GM18858 (cell line): ENCODE results near the gene RNF152.
"Not testable (repeated sequence)": the region's sequence is repeated elsewhere in the genome, so short reads cannot be mapped to it uniquely, and the experiment has no call there.

Source experiments
- ATAC-seq: cut with Tn5 transposase; IDR thresholded peaks from one replicate; pipeline ENCODE4 v1.9.1; 2021; ENCODE audit not compliant: unreplicated experiment

The RNF152 gene

GRCh38 chr18:61824733-61825363 lies 68.0 kb downstream of the RNF152 start:
- ATAC-seq: no peak

GRCh38 chr18:61823595-61823994 lies 69.2 kb downstream of the RNF152 start:
- ATAC-seq: no peak

- no peak for ATAC-seq
Observed at GRCh38 chr18:61822879-61823278, 69.9 kb downstream of the RNF152 start.

GRCh38 chr18:61821748-61822147 lies 71.1 kb downstream of the RNF152 start:
- no peak for ATAC-seq

- no peak for ATAC-seq
Observed at GRCh38 chr18:61820882-61821281, 71.9 kb downstream of the RNF152 start.

GRCh38 chr18:61817086-61817485 lies 75.7 kb downstream of the RNF152 start:
- no peak for ATAC-seq

- ATAC-seq: no peak
Observed at GRCh38 chr18:61815885-61816470, 76.8 kb downstream of the RNF152 start.

GRCh38 chr18:61808286-61808685 lies 84.5 kb downstream of the RNF152 start:
- ATAC-seq: no peak

- ATAC-seq: no peak
Observed at GRCh38 chr18:61803393-61803792, 89.4 kb downstream of the RNF152 start.

GRCh38 chr18:61797696-61798590 lies 94.9 kb downstream of the RNF152 start:
- no peak for ATAC-seq

- no peak for ATAC-seq
Observed at GRCh38 chr18:61791031-61791430, 101.8 kb downstream of the RNF152 start.

- ATAC-seq: not testable (repeated sequence)
Observed at GRCh38 chr18:61787011-61787670, 105.7 kb downstream of the RNF152 start.

- no peak for ATAC-seq
Observed at GRCh38 chr18:61785588-61785987, 107.2 kb downstream of the RNF152 start.

GRCh38 chr18:61784834-61785233 lies 108.0 kb downstream of the RNF152 start:
- no peak for ATAC-seq

- ATAC-seq: no peak
Observed at GRCh38 chr18:61782545-61782944, 110.3 kb downstream of the RNF152 start.

GRCh38 chr18:61776201-61776600 lies 116.6 kb downstream of the RNF152 start:
- ATAC-seq: not testable (repeated sequence)

- ATAC-seq: no peak
Observed at GRCh38 chr18:61774846-61775245, 118.0 kb downstream of the RNF152 start.

GRCh38 chr18:61772293-61772848 lies 120.4 kb downstream of the RNF152 start:
- no peak for ATAC-seq

GRCh38 chr18:61771861-61772260 lies 120.9 kb downstream of the RNF152 start:
- ATAC-seq: no peak

GRCh38 chr18:61770279-61770678 lies 122.5 kb downstream of the RNF152 start:
- no peak for ATAC-seq

GRCh38 chr18:61766266-61766884 lies 126.4 kb downstream of the RNF152 start:
- no peak for ATAC-seq
